ENCODE measurements around the gene FHOD1. TPM values are rescaled to one million over a fixed set of nuclear protein-coding genes. Genes with fewer than 3 reads are reported as not detected.
A peak's percentile ranks its signal among the peaks of the same experiment; 100 is the strongest.

Gene FHOD1
- total and polyA plus RNA-seq, 2 of the 4 experiments (the other 2 are of a cell fraction), result 13.8 to 64.0 TPM

- POLR2A ChIA-PET (ENCODE audit: unreplicated experiment), result no interaction called here
- Histone ChIP-seq H3K79me1 (ENCODE audit: low read depth in 1 of 2, low read length in 2 of 2) (peaks cover 19 to 35% of the 10 kb centered on the region in 2 experiments), H2AFZ (replicated peaks; ENCODE audit: low read length, poor library complexity) (peak within 1 kb of the TSS; percentile 97), H2AK9ac (replicated peaks; ENCODE audit: low read depth, low read length, poor library complexity) (peak within 1 kb of the TSS; percentile 68), H2BK15ac (ENCODE audit: low read depth, low read length) (peak within 1 kb of the TSS; percentile 71; the same call in 1 of the 3 replicates), H3K9ac (ENCODE audit: low read depth, low read length) (peak within 1 kb of the TSS; percentile 71), H3K4me3 (ENCODE audit: insufficient read depth, low read depth, low read length) (peak within 1 kb of the TSS; percentile 62), H3K4me2 (ENCODE audit: low read depth, low read length) (peak within 1 kb of the TSS; percentile 65), H4K91ac (ENCODE audit: insufficient read depth, low read depth, low read length) (peak within 1 kb of the TSS; percentile 92; the same call in 1 of the 2 replicates), H3K14ac (replicated peaks; ENCODE audit: low read depth, low read length) (peak within 1 kb of the TSS; percentile 88), H2AK5ac (ENCODE audit: low read depth, low read length) (peak within 1 kb of the TSS; percentile 37; the same call in 1 of the 2 replicates), H3K27ac (ENCODE audit: insufficient read depth, low read length) (peak within 1 kb of the TSS; percentile 87), H3K23ac (ENCODE audit: low read depth, low read length) (peak within 1 kb of the TSS; percentile 66; the same call in 1 of the 2 replicates), H3K18ac (ENCODE audit: low read depth, low read length) (peak within 1 kb of the TSS; percentile 31; the same call in 1 of the 2 replicates), H3K36me3 (ENCODE audit: control insufficient read depth, insufficient read depth, low read length) (no peaks in the 10 kb centered on the region; the same call in 1 of the 2 replicates), H3K9me3 (ENCODE audit: control insufficient read depth, insufficient read depth, low read length) (no peaks in the 10 kb centered on the region), H2BK5ac (ENCODE audit: low read depth, low read length, poor library complexity, severe bottlenecking) (peak within 1 kb of the TSS; percentile 88), H2BK120ac (ENCODE audit: low read depth, low read length) (peak within 1 kb of the TSS; percentile 92), H3K4ac (ENCODE audit: low read depth, low read length) (peak within 1 kb of the TSS; percentile 89), H4K8ac (ENCODE audit: low read depth in 2 of 2, low read length in 2 of 2) (peak within 1 kb of the TSS; percentile 36 to 93), H3K56ac (ENCODE audit: extremely low read depth, insufficient read depth, low read length) (peak within 1 kb of the TSS; percentile 77), H2BK20ac (ENCODE audit: low read depth, low read length) (0 out of 2 replicates have a peak within 1 kb of the TSS, but pooled peaks have one; percentile 21), H3K27me3 (ENCODE audit: control insufficient read depth, insufficient read depth, low read length) (no peaks in the 10 kb centered on the region), H4K20me1 (ENCODE audit: insufficient read depth, low read length) (peaks cover 20% of the 10 kb centered on the region), H3K9me1 (ENCODE audit: insufficient read depth, low read length) (peaks cover 13% of the 10 kb centered on the region), H3K4me1 (ENCODE audit: control insufficient read depth, insufficient read depth, low read length) (peaks cover 11% of the 10 kb centered on the region), H4K5ac (ENCODE audit: low read depth, low read length) (peak within 1 kb of the TSS; percentile 19; the same call in 1 of the 2 replicates)
- DNase-seq (peak; percentile 97), ATAC-seq (ENCODE audit: low read depth) (peak; percentile 91)
- in situ Hi-C loops (cut with MboI; ENCODE audit: low sequenced_read_pairs) (no loop called here), intact Hi-C loops (cut with micrococcal nuclease) (loop anchor here (10.0 kb wide), 1 partner anchor 169 kb away; no protein-coding TSS in a partner anchor), dilution Hi-C loops (cut with HindIII; ENCODE audit: low sequenced_read_pairs, unreplicated experiment) (no loop called here)
- CTCF ChIA-PET, result no interaction called here
- no peak for TF ChIP-seq NFE2L2 (IDR thresholded peaks at IDR 0.05; ENCODE audit: low read depth, low read length)
- no peak for TF ChIP-seq FOS (IDR thresholded peaks at IDR 0.05; ENCODE audit: low read depth, low read length)
- TF ChIP-seq CHD1 (IDR thresholded peaks at IDR 0.05; ENCODE audit: low read depth, low read length), result peak; percentile 59; the same call in 1 of the 2 replicates
- TF ChIP-seq RFX5 (IDR thresholded peaks at IDR 0.05; ENCODE audit: low read depth, low read length), result no peak
- TF ChIP-seq POLR2A (IDR thresholded peaks at IDR 0.05; ENCODE audit: low read depth, low read length), result peak; percentile 90
- peak; percentile 63 for TF ChIP-seq MAZ (IDR thresholded peaks at IDR 0.05; ENCODE audit: borderline replicate concordance, low read depth, low read length)
- no peak for TF ChIP-seq MAFK (IDR thresholded peaks at IDR 0.05; ENCODE audit: low read depth, low read length)
- 0 out of 2 replicates have a peak, but pooled peaks have one; percentile 14 for TF ChIP-seq BHLHE40 (IDR thresholded peaks at IDR 0.05; ENCODE audit: low read depth, low read length)
- TF ChIP-seq CTCF (conservative IDR thresholded peaks at IDR 0.05; ENCODE audit: low read depth, low read length), result no peak
- TF ChIP-seq CEBPB (IDR thresholded peaks at IDR 0.05; ENCODE audit: low read depth, low read length), result peak; percentile 93
- TF ChIP-seq MXI1 (IDR thresholded peaks at IDR 0.05; ENCODE audit: borderline replicate concordance, low read depth, low read length), result peak; percentile 79; the same call in 1 of the 2 replicates
- TF ChIP-seq SMC3 (IDR thresholded peaks at IDR 0.05; ENCODE audit: low read depth, low read length), result no peak
- TF ChIP-seq USF2 (IDR thresholded peaks at IDR 0.05; ENCODE audit: low read depth, low read length), result peak; percentile 4; the same call in 1 of the 2 replicates
- WGBS, 2 experiments (ENCODE audit: extremely low coverage in 2 of 2, insufficient read length in 1 of 2), result 1% methylated on average over 48 of the region's 77 CpGs; no CpG with 5 or more reads in 1 of the 2 experiments
- BruUV-seq (replicated peaks), result no TSS peak
Measured at GRCh38 chr16:67183627-67184452, 63.4 kb downstream of the FHOD1 start, which contains the start of gene MATCAP1. TSS of gene MATCAP1 (minus strand) at chr16:67183963. CDS start at chr16:67180610, 3,353 bp downstream.
